K562 (cell line): Measurements from ENCODE around the gene RNF152. TPM values are rescaled to one million over a fixed set of nuclear protein-coding genes. Genes with fewer than 3 reads are reported as not detected.

Source experiments
- ATAC-seq: fragments of 200-7000 bp; cut with Tn5 transposase; 3 replicates; pipeline ENCODE4 v1.9.1; 2020; ENCODE audit warnings: moderate library complexity
- BruUV-seq: library from RNA; stranded (reverse); fragments of 400-500 nt; replicated peaks from 2 replicates; lab custom pipeline; 2021; lab: Mats Ljungman, UMichigan
- CTCF ChIA-PET: fragments of 300-600 bp; formaldehyde crosslinking; extraction: SDS; loops from one replicate; lab custom pipeline; 2021; ENCODE audit warnings: low intra/inter-chr PET ratio; lab: Yijun Ruan, JAX
- POLR2A ChIA-PET: fragments of 300-600, 350-650 bp; sonication (Branson Sonifier 250); formaldehyde crosslinking; extraction: SDS; loops from one replicate; lab custom pipeline; 2021; ENCODE audit warnings: antibody characterized with exemption, inconsistent platforms; lab: Yijun Ruan, JAX
- DNase-seq, 4 experiments: peaks; one replicate each; pipeline versions ENCODE4 v3.0.0 to v3.0.0-alpha.2; 2011 to 2018; ENCODE audit warnings: low spot score in 3 of 4, mixed read lengths in 3 of 4; ENCODE audit errors: extremely low read depth in 1 of 4
- FAIRE-seq: peaks from 2 replicates; lab custom pipeline; 2011; peaks lifted over from hg19 to GRCh38; lab: Jason Lieb, UNC
- H2AFZ ChIP-seq: 2 replicates; pipeline ENCODE4 v1.6.0; 2011; ENCODE audit warnings: low read depth, low read length, control low read depth, inconsistent platforms
- H3K27ac ChIP-seq: fragments of 200-600 bp; 3 replicates; pipeline ENCODE4 v1.8.0; 2011; ENCODE audit warnings: low read depth, mild to moderate bottlenecking, control low read depth, inconsistent platforms, low read length, moderate library complexity, mixed read lengths; ENCODE audit errors: extremely low read depth
- H3K27me3 ChIP-seq, 2 experiments: fragments of 300-600 bp in 1 of 2; 2 replicates in 1 of 2; 3 replicates in 1 of 2; pipeline versions ENCODE4 v1.6.0 to v1.8.0; 2011; ENCODE audit warnings: inconsistent platforms in 2 of 2, low read length in 2 of 2, mild to moderate bottlenecking in 1 of 2, mixed read lengths in 1 of 2, moderate library complexity in 1 of 2; ENCODE audit not compliant: control insufficient read depth in 2 of 2, insufficient read depth in 2 of 2
- H3K36me3 ChIP-seq: fragments of 300-600 bp; 3 replicates; pipeline ENCODE4 v1.8.0; 2011; ENCODE audit warnings: mild to moderate bottlenecking, low read length, inconsistent platforms; ENCODE audit not compliant: control insufficient read depth, insufficient read depth
- H3K4me1 ChIP-seq, 2 experiments: fragments of 200-600 bp in 1 of 2; replicated peaks in 1 of 2; 2 replicates in 1 of 2; 3 replicates in 1 of 2; pipeline versions ENCODE4 v1.5.1 to v1.8.0; 2011; ENCODE audit warnings: inconsistent platforms in 2 of 2, low read length in 2 of 2, mild to moderate bottlenecking in 1 of 2, mixed read lengths in 1 of 2, moderate library complexity in 1 of 2; ENCODE audit not compliant: control insufficient read depth in 2 of 2, insufficient read depth in 2 of 2
- H3K4me2 ChIP-seq: 2 replicates; pipeline ENCODE4 v1.6.1; 2011; ENCODE audit warnings: low read length, control low read depth, inconsistent platforms, mixed read lengths; ENCODE audit not compliant: insufficient read depth
- H3K4me3 ChIP-seq: fragments of 200-600 bp; sonication (generic), shearing (Covaris generic); 2 replicates; pipeline ENCODE4 v1.5.1; 2016; ENCODE audit warnings: control low read depth, inconsistent platforms
- H3K79me2 ChIP-seq: fragments of 200-600 bp; 3 replicates; pipeline ENCODE4 v1.8.0; 2011; ENCODE audit warnings: low read length, inconsistent platforms; ENCODE audit not compliant: control insufficient read depth, insufficient read depth
- H3K9ac ChIP-seq, 2 experiments: 2 replicates each; pipeline versions ENCODE4 v1.6.0 to v1.6.1; 2011; ENCODE audit warnings: low read depth in 2 of 2, low read length in 2 of 2, control low read depth in 1 of 2, inconsistent platforms in 1 of 2, mild to moderate bottlenecking in 1 of 2, mixed read lengths in 1 of 2; ENCODE audit not compliant: insufficient read depth in 1 of 2
- H3K9me1 ChIP-seq: one replicate; pipeline ENCODE4 v1.6.0; 2011; ENCODE audit warnings: inconsistent platforms, mild to moderate bottlenecking, low read length, moderate library complexity; ENCODE audit not compliant: control insufficient read depth, insufficient read depth
- H3K9me3 ChIP-seq: replicated peaks from 2 replicates; pipeline ENCODE4 v1.5.1; 2011; ENCODE audit warnings: low read depth, low read length, inconsistent platforms; ENCODE audit not compliant: control insufficient read depth, insufficient read depth
- H4K20me1 ChIP-seq: replicated peaks from 2 replicates; pipeline ENCODE4 v1.6.1; 2011; ENCODE audit warnings: low read length, inconsistent platforms, mixed read lengths; ENCODE audit not compliant: control insufficient read depth, insufficient read depth
- HNRNPL ChIP-seq: fragments of 200-400 bp; formaldehyde crosslinking; IDR thresholded peaks from 2 replicates; pipeline ENCODE4 v1.6.1; 2017; ENCODE audit warnings: low read depth, mild to moderate bottlenecking, low read length
- LARP7 ChIP-seq: fragments of 450-650 bp; IDR thresholded peaks from 2 replicates; pipeline ENCODE4 v1.6.1; 2016
- RBM15 ChIP-seq: fragments of 200-400 bp; formaldehyde crosslinking; IDR thresholded peaks from 2 replicates; pipeline ENCODE4 v1.6.1; 2018; ENCODE audit warnings: mild to moderate bottlenecking, low read length, moderate library complexity; ENCODE audit not compliant: insufficient read depth
- SIN3B ChIP-seq: fragments of 450-650 bp; IDR thresholded peaks from 2 replicates; pipeline ENCODE4 v1.6.1; 2017; ENCODE audit warnings: low read depth, mild to moderate bottlenecking, moderate library complexity
- TCFL5 ChIP-seq: fragments of 250-450 bp; sonication (Bioruptor Pico); conservative IDR thresholded peaks from 2 replicates; pipeline ENCODE4 v1.6.1; 2021; ENCODE audit warnings: mild to moderate bottlenecking, moderate library complexity, matching md5 sums
- ZBTB7A ChIP-seq: IDR thresholded peaks from 2 replicates; pipeline ENCODE4 v1.6.1; 2011; ENCODE audit warnings: low read depth, mild to moderate bottlenecking, low read length, moderate library complexity, borderline replicate concordance; ENCODE audit not compliant: control insufficient read depth
- ZNF253 ChIP-seq: fragments of 250-450 bp; sonication (Bioruptor Pico); conservative IDR thresholded peaks from 2 replicates; pipeline ENCODE4 v1.6.1; 2021; ENCODE audit warnings: mild to moderate bottlenecking
- ZNF717 ChIP-seq: fragments of 250-450 bp; sonication (Bioruptor Pico); IDR thresholded peaks from 2 replicates; pipeline ENCODE4 v1.5.0; 2021
- WGBS: fragments of 100-300 bp; shearing (Covaris generic); methylation state at CpG from one replicate; pipeline ENCODE4 v1.1.6; 2016; ENCODE audit warnings: low coverage, mixed read lengths; ENCODE audit not compliant: insufficient coverage; ENCODE audit errors: missing lambda C conversion rate; 5-methylcytosine and 5-hydroxymethylcytosine counted together
- in situ Hi-C: fragments of 300-500 bp; cut with MboI; formaldehyde crosslinking; loops from 4 replicates; pipeline ENCODE4 v1.15.0; 2018; ENCODE audit warnings: inconsistent platforms, mixed read lengths
- intact Hi-C: fragments of 100-400 bp; cut with micrococcal nuclease; formaldehyde crosslinking; loops from 2 replicates; pipeline ENCODE4 v1.14.2; 2022
- polyA plus RNA-seq, 8 experiments: library from polyadenylated mRNA; depleted of rRNA in 4 of 8; stranded (reverse) in 5 of 8; unstranded in 3 of 8; fragments of >200 nt; fragmentation: Nextera tagmentation in 2 of 8; fragmentation: Illumina TruSeq in 1 of 8; extraction: Ambion mirVana in 2 of 8; extraction: Trizol in 1 of 8; gene quantifications; 2 replicates each; pipeline versions ENCODE4 v1.2.1 to v1.2.3, GENCODE V29; 2011 to 2014; ENCODE audit warnings: inconsistent platforms in 1 of 8, missing spikeins in 1 of 8
- total RNA-seq, 7 experiments: library from RNA; depleted of rRNA in 6 of 7; stranded (reverse); fragments of >200 nt in 6 of 7; fragmentation: Illumina TruSeq in 2 of 7; extraction: Trizol in 2 of 7; gene quantifications; 2 replicates each; pipeline versions ENCODE4 v1.2.1 to v1.2.3, GENCODE V29; 2011 to 2021; ENCODE audit warnings: low replicate concordance in 1 of 7
- TF ChIP-seq, protein P1 (sequence below): fragments of 450-650 bp; IDR thresholded peaks from 2 replicates; pipeline ENCODE4 v1.6.1; 2017; ENCODE audit warnings: antibody characterized with exemption
- TF ChIP-seq, protein P2 (sequence below): fragments of 250-450 bp; sonication (Bioruptor Pico); IDR thresholded peaks from 2 replicates; pipeline ENCODE4 v1.5.0; 2021; ENCODE audit warnings: mild to moderate bottlenecking, borderline replicate concordance
- TF ChIP-seq, protein P3 (sequence below), 2 experiments: fragments of 250-450 bp in 1 of 2; fragments of 450-650 bp in 1 of 2; sonication (Bioruptor Pico) in 1 of 2; IDR thresholded peaks; 2 replicates each; pipeline versions ENCODE4 v1.6.1 to v1.8.0; 2016 to 2021; ENCODE audit warnings: mild to moderate bottlenecking in 2 of 2, moderate library complexity in 2 of 2, missing compliant biosample characterization in 1 of 2, missing genetic modification characterization in 1 of 2
- TF ChIP-seq, protein P4 (sequence below): sonication (generic); formaldehyde crosslinking; IDR thresholded peaks from 2 replicates; pipeline ENCODE4 v1.8.0; 2022; ENCODE audit warnings: mild to moderate bottlenecking, missing genetic modification reagents
- TF ChIP-seq, protein P5 (sequence below): sonication (generic); formaldehyde crosslinking; IDR thresholded peaks from 2 replicates; pipeline ENCODE4 v1.9.0; 2022; ENCODE audit warnings: mild to moderate bottlenecking, missing genetic modification reagents

RNF152 gene
- total and polyA plus RNA-seq, 9 of the 15 experiments (the other 6 are each of a cell fraction or from before 2014, with no cell fraction given) = 0.04 to 0.05 TPM; not detected in 7

GRCh38 chr18:61808286-61808685, 84.5 kb downstream of the RNF152 start:
- intact Hi-C loops (no loop called here), in situ Hi-C loops (no loop called here)
- no peak overlapping the region for H2AFZ ChIP-seq
- ChIA-PET POLR2A (interaction anchor here (0.6 kb wide), 1 partner anchor 407 kb away, joined by 4 read pairs; no protein-coding TSS in a partner anchor), CTCF (no interaction called here)
- H3K9me1 ChIP-seq = no peaks in the 10 kb centered on the region
- no peak for FAIRE-seq
- WGBS = 0% methylated on average over 3 of the region's 3 CpGs
- H3K9ac ChIP-seq = no peak overlapping the region
- no peak for ATAC-seq
- H3K4me2 ChIP-seq = no peak overlapping the region
- no TSS peak for BruUV-seq
- H3K9me3 ChIP-seq = no peaks in the 10 kb centered on the region
- TF ChIP-seq HNRNPL (no peak), SIN3B (no peak), ZNF253 (CRISPR knock-in tag) (no peak), LARP7 (no peak), ZNF717 (CRISPR knock-in tag) (no peak), ZBTB7A (no peak), RBM15 (no peak), TCFL5 (CRISPR knock-in tag) (no peak)
- TF ChIP-seq, protein P1, sequence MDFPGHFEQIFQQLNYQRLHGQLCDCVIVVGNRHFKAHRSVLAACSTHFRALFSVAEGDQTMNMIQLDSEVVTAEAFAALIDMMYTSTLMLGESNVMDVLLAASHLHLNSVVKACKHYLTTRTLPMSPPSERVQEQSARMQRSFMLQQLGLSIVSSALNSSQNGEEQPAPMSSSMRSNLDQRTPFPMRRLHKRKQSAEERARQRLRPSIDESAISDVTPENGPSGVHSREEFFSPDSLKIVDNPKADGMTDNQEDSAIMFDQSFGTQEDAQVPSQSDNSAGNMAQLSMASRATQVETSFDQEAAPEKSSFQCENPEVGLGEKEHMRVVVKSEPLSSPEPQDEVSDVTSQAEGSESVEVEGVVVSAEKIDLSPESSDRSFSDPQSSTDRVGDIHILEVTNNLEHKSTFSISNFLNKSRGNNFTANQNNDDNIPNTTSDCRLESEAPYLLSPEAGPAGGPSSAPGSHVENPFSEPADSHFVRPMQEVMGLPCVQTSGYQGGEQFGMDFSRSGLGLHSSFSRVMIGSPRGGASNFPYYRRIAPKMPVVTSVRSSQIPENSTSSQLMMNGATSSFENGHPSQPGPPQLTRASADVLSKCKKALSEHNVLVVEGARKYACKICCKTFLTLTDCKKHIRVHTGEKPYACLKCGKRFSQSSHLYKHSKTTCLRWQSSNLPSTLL = no peak
- TF ChIP-seq, protein P2, sequence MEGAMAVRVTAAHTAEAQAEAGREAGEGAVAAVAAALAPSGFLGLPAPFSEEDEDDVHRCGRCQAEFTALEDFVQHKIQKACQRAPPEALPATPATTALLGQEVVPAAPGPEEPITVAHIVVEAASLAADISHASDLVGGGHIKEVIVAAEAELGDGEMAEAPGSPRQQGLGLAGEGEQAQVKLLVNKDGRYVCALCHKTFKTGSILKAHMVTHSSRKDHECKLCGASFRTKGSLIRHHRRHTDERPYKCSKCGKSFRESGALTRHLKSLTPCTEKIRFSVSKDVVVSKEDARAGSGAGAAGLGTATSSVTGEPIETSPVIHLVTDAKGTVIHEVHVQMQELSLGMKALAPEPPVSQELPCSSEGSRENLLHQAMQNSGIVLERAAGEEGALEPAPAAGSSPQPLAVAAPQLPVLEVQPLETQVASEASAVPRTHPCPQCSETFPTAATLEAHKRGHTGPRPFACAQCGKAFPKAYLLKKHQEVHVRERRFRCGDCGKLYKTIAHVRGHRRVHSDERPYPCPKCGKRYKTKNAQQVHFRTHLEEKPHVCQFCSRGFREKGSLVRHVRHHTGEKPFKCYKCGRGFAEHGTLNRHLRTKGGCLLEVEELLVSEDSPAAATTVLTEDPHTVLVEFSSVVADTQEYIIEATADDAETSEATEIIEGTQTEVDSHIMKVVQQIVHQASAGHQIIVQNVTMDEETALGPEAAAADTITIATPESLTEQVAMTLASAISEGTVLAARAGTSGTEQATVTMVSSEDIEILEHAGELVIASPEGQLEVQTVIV = no peak
- TF ChIP-seq, protein P3, sequence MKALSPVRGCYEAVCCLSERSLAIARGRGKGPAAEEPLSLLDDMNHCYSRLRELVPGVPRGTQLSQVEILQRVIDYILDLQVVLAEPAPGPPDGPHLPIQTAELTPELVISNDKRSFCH (CRISPR knock-in tag; IDR thresholded peaks at IDR 0.05) = no peak
- TF ChIP-seq, protein P3 (tag; IDR thresholded peaks at IDR 0.05) = no peak
- TF ChIP-seq, protein P4, sequence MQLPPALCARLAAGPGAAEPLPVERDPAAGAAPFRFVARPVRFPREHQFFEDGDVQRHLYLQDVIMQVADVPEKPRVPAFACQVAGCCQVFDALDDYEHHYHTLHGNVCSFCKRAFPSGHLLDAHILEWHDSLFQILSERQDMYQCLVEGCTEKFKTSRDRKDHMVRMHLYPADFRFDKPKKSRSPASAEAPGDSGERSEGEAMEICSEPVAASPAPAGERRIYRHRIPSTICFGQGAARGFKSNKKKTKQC (CRISPR knock-in tag) = no peak
- TF ChIP-seq, protein P5, sequence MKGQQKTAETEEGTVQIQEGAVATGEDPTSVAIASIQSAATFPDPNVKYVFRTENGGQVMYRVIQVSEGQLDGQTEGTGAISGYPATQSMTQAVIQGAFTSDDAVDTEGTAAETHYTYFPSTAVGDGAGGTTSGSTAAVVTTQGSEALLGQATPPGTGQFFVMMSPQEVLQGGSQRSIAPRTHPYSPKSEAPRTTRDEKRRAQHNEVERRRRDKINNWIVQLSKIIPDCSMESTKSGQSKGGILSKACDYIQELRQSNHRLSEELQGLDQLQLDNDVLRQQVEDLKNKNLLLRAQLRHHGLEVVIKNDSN (CRISPR knock-in tag) = no peak
- H3K79me2 ChIP-seq = no peaks in the 10 kb centered on the region
- no peaks in the 10 kb centered on the region for H3K36me3 ChIP-seq
- H3K4me1 ChIP-seq = no peaks in the 10 kb centered on the region
- no peak for DNase-seq
- no peaks in the 10 kb centered on the region for H3K27me3 ChIP-seq
- H4K20me1 ChIP-seq = no peaks in the 10 kb centered on the region
- H3K4me3 ChIP-seq = no peak overlapping the region
- H3K27ac ChIP-seq = no peak overlapping the region
